Left ventricle myocardium inferior (tissue), 1 donor: Measurements from ENCODE around the gene GCNT3. TPM values are rescaled to one million over a fixed set of nuclear protein-coding genes. Genes with fewer than 3 reads are reported as not detected.

Source experiments
- DNase-seq: peaks from one replicate; pipeline ENCODE4 v3.0.0-alpha.2; 2020
- H3K27ac ChIP-seq: fragments of 200-600 bp; replicated peaks from 2 replicates; pipeline ENCODE4 v1.8.0; 2021
- H3K27me3 ChIP-seq: fragments of 200-600 bp; 2 replicates; pipeline ENCODE4 v1.8.0; 2021; ENCODE audit warnings: low read depth
- H3K36me3 ChIP-seq: fragments of 200-600 bp; 2 replicates; pipeline ENCODE4 v1.8.0; 2021
- H3K4me1 ChIP-seq: fragments of 200-600 bp; 2 replicates; pipeline ENCODE4 v1.8.0; 2021
- H3K4me3 ChIP-seq: fragments of 200-600 bp; 2 replicates; pipeline ENCODE4 v1.8.0; 2021; ENCODE audit warnings: mild to moderate bottlenecking, moderate library complexity
- H3K9me3 ChIP-seq: fragments of 200-600 bp; replicated peaks from 2 replicates; pipeline ENCODE4 v1.8.0; 2021
- intact Hi-C: fragments of 100-400 bp; cut with micrococcal nuclease; formaldehyde crosslinking; loops from one replicate; pipeline ENCODE4 v1.11.0; 2022
- total RNA-seq: library from RNA; stranded (reverse); fragmentation: NEBNext Ultra II Directional; extraction: Animal tissue kit (Norgen Biotek cat#: 25700); gene quantifications from one replicate; pipeline ENCODE4 v1.2.1, GENCODE V29; 2021
- TF ChIP-seq, protein P1 (sequence below): fragments of 200-600 bp; IDR thresholded peaks from 2 replicates; pipeline ENCODE4 v1.8.0; 2021; ENCODE audit warnings: antibody characterized with exemption, mild to moderate bottlenecking, borderline replicate concordance
- donor health status: DM: no; HTN: yes; CAD: no; lungs with severe emphysema.

GCNT3 gene
- total RNA-seq, 1 donor from 2014 or later = 0.14 TPM

DNA sequence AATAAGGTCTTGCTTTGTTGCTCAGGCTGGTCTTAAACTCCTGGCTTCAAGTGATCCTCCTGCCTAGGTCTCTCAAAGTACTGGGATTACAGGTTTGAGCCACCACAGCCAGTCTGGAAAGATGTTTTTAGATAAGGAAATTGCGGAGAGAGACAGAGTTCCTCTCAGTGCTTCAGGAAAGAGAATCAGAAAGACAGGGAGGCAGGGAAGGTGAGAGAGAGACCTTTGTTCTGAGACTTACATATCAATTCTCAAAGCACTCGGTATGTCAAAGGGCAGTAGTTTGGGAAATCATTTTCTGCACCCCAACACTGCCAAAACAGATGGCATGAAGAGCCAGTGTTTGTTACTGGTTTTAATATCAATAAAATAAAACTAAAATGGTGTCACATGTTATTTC lies 13.1 kb upstream of the GCNT3 start:
- no peak for DNase-seq
- no peaks in the 10 kb centered on the region for H3K36me3 ChIP-seq
- no peaks in the 10 kb centered on the region for H3K27me3 ChIP-seq
- no peak overlapping the region for H3K27ac ChIP-seq
- peaks cover 7% of the 10 kb centered on the region for H3K4me1 ChIP-seq
- TF ChIP-seq, protein P1, sequence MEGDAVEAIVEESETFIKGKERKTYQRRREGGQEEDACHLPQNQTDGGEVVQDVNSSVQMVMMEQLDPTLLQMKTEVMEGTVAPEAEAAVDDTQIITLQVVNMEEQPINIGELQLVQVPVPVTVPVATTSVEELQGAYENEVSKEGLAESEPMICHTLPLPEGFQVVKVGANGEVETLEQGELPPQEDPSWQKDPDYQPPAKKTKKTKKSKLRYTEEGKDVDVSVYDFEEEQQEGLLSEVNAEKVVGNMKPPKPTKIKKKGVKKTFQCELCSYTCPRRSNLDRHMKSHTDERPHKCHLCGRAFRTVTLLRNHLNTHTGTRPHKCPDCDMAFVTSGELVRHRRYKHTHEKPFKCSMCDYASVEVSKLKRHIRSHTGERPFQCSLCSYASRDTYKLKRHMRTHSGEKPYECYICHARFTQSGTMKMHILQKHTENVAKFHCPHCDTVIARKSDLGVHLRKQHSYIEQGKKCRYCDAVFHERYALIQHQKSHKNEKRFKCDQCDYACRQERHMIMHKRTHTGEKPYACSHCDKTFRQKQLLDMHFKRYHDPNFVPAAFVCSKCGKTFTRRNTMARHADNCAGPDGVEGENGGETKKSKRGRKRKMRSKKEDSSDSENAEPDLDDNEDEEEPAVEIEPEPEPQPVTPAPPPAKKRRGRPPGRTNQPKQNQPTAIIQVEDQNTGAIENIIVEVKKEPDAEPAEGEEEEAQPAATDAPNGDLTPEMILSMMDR = no peak
- intact Hi-C loops = no loop called here
- peaks cover 16% of the 10 kb centered on the region for H3K9me3 ChIP-seq
- H3K4me3 ChIP-seq = no peak overlapping the region

DNA sequence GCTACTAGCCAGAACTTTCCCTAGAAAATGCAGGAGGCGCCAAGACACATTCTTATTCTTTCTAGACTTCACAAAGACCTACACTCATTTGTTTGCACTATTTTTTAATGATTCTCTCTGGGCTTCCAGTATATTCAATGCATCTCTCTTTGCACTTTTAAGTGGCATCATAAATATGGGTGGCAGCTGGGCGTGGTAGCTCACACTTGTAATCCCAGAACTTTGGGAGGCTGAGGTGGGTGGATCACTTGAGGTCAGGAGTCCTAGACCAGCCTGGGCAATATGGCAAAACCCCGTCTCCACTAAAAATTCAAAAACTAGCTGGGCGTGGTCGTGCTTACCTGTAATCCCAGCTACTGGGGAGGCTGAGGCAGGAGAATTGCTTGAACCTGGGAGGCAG lies 5.6 kb upstream of the GCNT3 start:
- Histone ChIP-seq H3K27me3 (peaks cover 19% of the 10 kb centered on the region), H3K4me3 (no peak overlapping the region), H3K4me1 (no peaks in the 10 kb centered on the region), H3K36me3 (no peaks in the 10 kb centered on the region), H3K9me3 (peaks cover 24% of the 10 kb centered on the region), H3K27ac (no peak overlapping the region)
- TF ChIP-seq, protein P1 = no peak
- DNase-seq = no peak
- intact Hi-C loops = no loop called here

DNA sequence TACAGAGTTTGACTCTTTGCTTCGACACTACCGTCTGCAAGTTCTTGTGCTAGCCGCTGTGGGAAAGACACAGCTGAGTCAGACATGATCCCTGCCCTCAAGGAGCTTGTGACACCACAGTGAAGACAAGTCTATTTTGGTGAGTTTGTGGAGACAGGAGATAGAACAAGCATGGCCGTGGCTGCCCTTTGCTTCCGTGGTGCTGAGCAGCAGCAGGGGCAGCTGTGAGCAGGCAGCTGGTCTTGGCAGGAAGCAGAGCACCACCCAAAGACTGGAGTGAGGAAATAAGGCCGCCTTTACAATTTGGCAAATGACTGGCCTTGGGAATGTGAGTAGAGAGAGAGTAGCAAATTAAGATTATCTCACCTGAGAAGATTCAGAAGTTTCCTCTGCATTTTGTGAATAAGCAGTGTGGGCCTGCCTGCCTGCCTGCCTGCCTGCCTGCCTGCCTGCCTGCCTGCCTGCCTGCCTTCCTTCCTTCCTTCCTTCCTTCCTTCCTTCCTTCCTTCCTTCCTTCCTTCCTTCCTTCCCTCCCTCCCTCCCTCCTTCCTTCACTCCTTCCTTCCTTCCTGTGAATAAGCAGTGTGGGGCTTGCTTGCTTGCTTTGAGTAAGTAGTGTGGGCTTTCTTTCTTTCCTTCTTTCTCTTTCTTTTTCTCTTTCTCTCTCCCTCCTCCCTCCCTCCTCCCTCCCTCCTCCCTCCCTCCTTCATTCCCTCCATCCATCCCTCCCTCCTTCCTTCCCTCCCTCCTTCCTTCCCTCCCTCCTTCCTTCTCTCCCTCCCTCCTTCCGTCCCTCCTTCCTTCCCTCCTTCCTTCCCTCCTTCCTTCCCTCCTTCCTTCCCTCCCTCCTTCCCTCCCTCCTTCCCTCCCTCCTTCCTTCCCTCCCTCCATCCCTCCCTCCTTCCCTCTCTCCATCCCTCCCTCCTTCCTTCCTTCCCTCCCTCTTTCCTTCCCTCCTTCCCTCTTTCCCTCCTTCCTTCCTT lies 1.6 kb upstream of the GCNT3 start:
- DNase-seq = no peak
- Histone ChIP-seq H3K4me1 (no peaks in the 10 kb centered on the region), H3K9me3 (no peaks in the 10 kb centered on the region), H3K4me3 (no peak overlapping the region), H3K27ac (no peak overlapping the region), H3K36me3 (no peaks in the 10 kb centered on the region), H3K27me3 (peaks cover 22% of the 10 kb centered on the region)
- intact Hi-C loops = no loop called here
- TF ChIP-seq, protein P1 = no peak

DNA sequence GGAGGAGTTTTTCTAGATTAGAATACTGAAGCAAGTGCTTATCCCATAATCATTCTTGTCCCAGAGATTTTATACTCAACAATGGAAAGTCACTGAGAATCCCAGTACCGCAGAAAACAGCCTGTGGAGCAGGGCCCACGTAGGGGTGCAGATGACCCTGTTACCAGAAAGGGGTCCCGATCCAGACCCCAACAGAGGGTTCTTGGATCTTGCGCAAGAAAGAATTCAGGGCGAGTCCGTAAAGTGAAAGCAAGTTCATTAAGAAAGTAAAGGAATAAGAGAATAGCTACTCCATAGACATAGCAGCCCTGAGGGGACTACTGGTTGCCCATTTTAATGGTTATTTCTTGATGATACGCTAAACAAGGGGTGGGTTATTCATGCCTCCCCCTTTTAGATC lies 2.6 kb downstream of the GCNT3 start:
- TF ChIP-seq, protein P1 = no peak
- DNase-seq = no peak
- no peaks in the 10 kb centered on the region for H3K4me1 ChIP-seq
- H3K4me3 ChIP-seq = no peak overlapping the region
- H3K9me3 ChIP-seq = no peaks in the 10 kb centered on the region
- intact Hi-C loops = no loop called here
- no peaks in the 10 kb centered on the region for H3K36me3 ChIP-seq
- peaks cover 27% of the 10 kb centered on the region for H3K27me3 ChIP-seq
- H3K27ac ChIP-seq = no peak overlapping the region

DNA sequence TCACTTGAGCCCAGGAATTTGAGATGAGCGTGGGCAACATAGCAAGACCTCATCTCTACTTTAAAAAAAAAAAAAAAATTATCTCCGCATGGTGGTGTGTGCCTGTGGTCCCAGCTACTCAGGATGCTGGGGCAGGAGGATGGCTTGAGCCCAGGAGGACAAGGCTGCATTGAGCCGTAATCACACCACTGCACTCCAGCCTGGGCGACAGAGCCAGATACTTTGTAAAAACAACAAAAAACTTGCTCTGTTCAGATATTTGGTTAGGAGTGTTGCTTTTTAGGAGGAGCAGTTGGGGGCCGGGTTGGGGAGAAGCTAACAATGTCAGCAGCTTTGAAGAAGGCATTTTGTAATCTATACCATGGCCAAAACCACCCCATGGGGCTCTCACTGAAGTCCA lies 4.1 kb downstream of the GCNT3 start:
- H3K4me3 ChIP-seq = no peak overlapping the region
- TF ChIP-seq, protein P1 = no peak
- no peak for DNase-seq
- no peaks in the 10 kb centered on the region for H3K4me1 ChIP-seq
- intact Hi-C loops = no loop called here
- H3K27ac ChIP-seq = no peak overlapping the region
- H3K27me3 ChIP-seq = peaks cover 34% of the 10 kb centered on the region
- H3K36me3 ChIP-seq = no peaks in the 10 kb centered on the region
- H3K9me3 ChIP-seq = no peaks in the 10 kb centered on the region
